Measurements from ENCODE around the gene ARL5C.
"Not testable (repeated sequence)": the region's sequence is repeated elsewhere in the genome, so short reads cannot be mapped to it uniquely, and the experiment has no call there.

ARL5C gene

GRCh38 chr17:39194089-39194984 lies 28.4 kb upstream of the ARL5C start:
- no peak for DNase-seq (ENCODE audit: low spot score)

GRCh38 chr17:39193346-39193745 lies 27.4 kb upstream of the ARL5C start:
- no peak for DNase-seq (ENCODE audit: low spot score)

- no peak for DNase-seq (ENCODE audit: low spot score)
These were observed 26.9 kb upstream of the ARL5C start for GRCh38 chr17:39192901-39193300.

GRCh38 chr17:39191750-39192510 lies 26.0 kb upstream of the ARL5C start:
- no peak for DNase-seq (ENCODE audit: low spot score)

- DNase-seq (ENCODE audit: low spot score) = no peak
These were observed 21.3 kb upstream of the ARL5C start for GRCh38 chr17:39187152-39187830.

GRCh38 chr17:39186481-39187002 lies 20.6 kb upstream of the ARL5C start:
- no peak for DNase-seq (ENCODE audit: low spot score)

GRCh38 chr17:39183720-39184119 lies 17.8 kb upstream of the ARL5C start:
- DNase-seq (ENCODE audit: low spot score) = no peak

GRCh38 chr17:39183045-39183444 lies 17.1 kb upstream of the ARL5C start:
- DNase-seq (ENCODE audit: low spot score) = no peak

- no peak for DNase-seq (ENCODE audit: low spot score)
These were observed 15.3 kb upstream of the ARL5C start for GRCh38 chr17:39181303-39181702.

- DNase-seq (ENCODE audit: low spot score) = no peak
These were observed 12.6 kb upstream of the ARL5C start for GRCh38 chr17:39178536-39178935.

GRCh38 chr17:39177256-39177655 lies 11.3 kb upstream of the ARL5C start:
- peak; percentile 10 for DNase-seq (ENCODE audit: low spot score)

GRCh38 chr17:39175695-39176093 lies 9.7 kb upstream of the ARL5C start:
- DNase-seq (ENCODE audit: low spot score) = no peak

- peak; percentile 72 for DNase-seq (ENCODE audit: low spot score)
These were observed 9.1 kb upstream of the ARL5C start for GRCh38 chr17:39174920-39175694.

GRCh38 chr17:39173526-39174274 lies 7.7 kb upstream of the ARL5C start:
- no peak for DNase-seq (ENCODE audit: low spot score)

GRCh38 chr17:39173080-39173479 lies 7.1 kb upstream of the ARL5C start:
- DNase-seq (ENCODE audit: low spot score) = no peak

GRCh38 chr17:39171933-39172332 lies 6.0 kb upstream of the ARL5C start:
- no peak for DNase-seq (ENCODE audit: low spot score)

- no peak for DNase-seq (ENCODE audit: low spot score)
These were observed 4.6 kb upstream of the ARL5C start for GRCh38 chr17:39170558-39170957.

- DNase-seq (ENCODE audit: low spot score) = no peak
These were observed 4.1 kb upstream of the ARL5C start for GRCh38 chr17:39170109-39170508.

- no peak for DNase-seq (ENCODE audit: low spot score)
These were observed 3.6 kb upstream of the ARL5C start for GRCh38 chr17:39169518-39169917.

- no peak for DNase-seq (ENCODE audit: low spot score)
These were observed 3.1 kb upstream of the ARL5C start for GRCh38 chr17:39169101-39169500.

- not testable (repeated sequence) for DNase-seq (ENCODE audit: low spot score)
These were observed 2.5 kb upstream of the ARL5C start for GRCh38 chr17:39168503-39168902.
